ENCODE data around the gene TTC6. TPM values are rescaled to one million over a fixed set of nuclear protein-coding genes. Genes with fewer than 3 reads are reported as not detected.

Gene TTC6
- polyA plus RNA-seq, 1 donor from 2014 or later: not detected

DNA sequence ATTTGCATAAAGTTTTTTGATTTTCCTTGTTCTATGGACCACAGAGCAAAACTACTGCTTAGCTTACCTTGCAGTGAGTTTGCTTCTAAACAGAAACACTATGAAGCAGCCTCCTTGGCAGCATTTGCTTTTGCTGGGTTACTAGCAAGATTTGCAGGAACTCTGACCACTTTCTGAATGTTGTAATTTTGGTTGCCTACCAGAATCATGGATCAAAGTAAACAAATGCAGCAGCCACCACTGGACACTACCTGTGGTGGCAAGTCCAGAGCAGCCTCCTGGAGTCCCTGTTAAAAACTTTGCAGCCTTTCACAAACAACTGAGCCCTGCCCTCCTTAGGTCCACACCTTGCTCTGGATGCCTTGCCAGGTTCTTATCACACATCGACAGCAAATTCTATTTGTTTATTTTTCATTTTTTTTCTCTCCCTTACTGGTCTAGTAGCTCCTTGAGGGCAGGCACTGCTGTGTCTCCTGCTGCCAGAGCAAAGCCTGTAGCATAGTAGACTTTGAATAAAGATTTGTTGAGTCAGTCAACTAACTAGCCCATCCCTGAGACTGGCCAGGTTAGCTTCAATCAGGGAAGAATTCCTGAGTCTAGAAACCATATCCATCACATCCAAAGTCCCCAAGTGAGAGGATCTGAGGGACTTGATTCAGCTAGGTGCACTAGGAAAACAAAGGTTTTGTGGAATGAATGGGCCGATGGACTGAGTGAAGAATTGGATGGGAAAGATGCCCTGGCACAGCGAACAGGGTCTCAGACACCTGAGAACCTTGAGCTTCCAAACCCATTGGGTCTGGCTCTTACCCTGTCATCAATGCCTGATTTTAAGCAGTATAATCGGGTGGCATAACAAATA, 5.7 kb downstream of the TTC6 start:
- peaks cover 89% of the 10 kb centered on the region for H3K27me3 ChIP-seq (ENCODE audit: insufficient read depth, low read depth, low read length)
- no peaks in the 10 kb centered on the region for H3K79me2 ChIP-seq (replicated peaks; ENCODE audit: insufficient read depth, low read length)
- no peak overlapping the region for H3K27ac ChIP-seq (ENCODE audit: low read length)
- H3K9me3 ChIP-seq (ENCODE audit: low read length): peaks cover 2% of the 10 kb centered on the region
- H3K4me2 ChIP-seq (ENCODE audit: low read length): no peak overlapping the region
- no peaks in the 10 kb centered on the region for H3K36me3 ChIP-seq (ENCODE audit: insufficient read depth, low read length)
- H3K9me2 ChIP-seq (ENCODE audit: insufficient read depth, low read length): no peaks in the 10 kb centered on the region
- H3F3A ChIP-seq (ENCODE audit: insufficient read depth, low read length, poor library complexity, severe bottlenecking): no peaks in the 10 kb centered on the region
- H4K20me1 ChIP-seq (ENCODE audit: insufficient read depth): no peaks in the 10 kb centered on the region
- no peak overlapping the region for H3K4me3 ChIP-seq (ENCODE audit: low read length)
- no peak overlapping the region for H3K9ac ChIP-seq (ENCODE audit: low read length)
- no peak overlapping the region for H2AFZ ChIP-seq (ENCODE audit: low read depth, low read length)
- TF ChIP-seq EP300 (conservative IDR thresholded peaks at IDR 0.05; ENCODE audit: poor library complexity, severe bottlenecking) (no peak), SMC3 (conservative IDR thresholded peaks at IDR 0.05; ENCODE audit: poor library complexity) (no peak), TAF1 (IDR thresholded peaks at IDR 0.05; ENCODE audit: low read depth) (no peak), MXI1 (conservative IDR thresholded peaks at IDR 0.05; ENCODE audit: poor library complexity, severe bottlenecking) (no peak), RAD21 (conservative IDR thresholded peaks at IDR 0.05) (no peak), EZH2 (IDR thresholded peaks at IDR 0.05; ENCODE audit: borderline replicate concordance, insufficient read depth, low read length, poor library complexity, severe bottlenecking) (no peak), POLR2AphosphoS5 (IDR thresholded peaks at IDR 0.05) (no peak), REST (IDR thresholded peaks at IDR 0.05; ENCODE audit: borderline replicate concordance) (no peak)
- TF ChIP-seq, protein P1, sequence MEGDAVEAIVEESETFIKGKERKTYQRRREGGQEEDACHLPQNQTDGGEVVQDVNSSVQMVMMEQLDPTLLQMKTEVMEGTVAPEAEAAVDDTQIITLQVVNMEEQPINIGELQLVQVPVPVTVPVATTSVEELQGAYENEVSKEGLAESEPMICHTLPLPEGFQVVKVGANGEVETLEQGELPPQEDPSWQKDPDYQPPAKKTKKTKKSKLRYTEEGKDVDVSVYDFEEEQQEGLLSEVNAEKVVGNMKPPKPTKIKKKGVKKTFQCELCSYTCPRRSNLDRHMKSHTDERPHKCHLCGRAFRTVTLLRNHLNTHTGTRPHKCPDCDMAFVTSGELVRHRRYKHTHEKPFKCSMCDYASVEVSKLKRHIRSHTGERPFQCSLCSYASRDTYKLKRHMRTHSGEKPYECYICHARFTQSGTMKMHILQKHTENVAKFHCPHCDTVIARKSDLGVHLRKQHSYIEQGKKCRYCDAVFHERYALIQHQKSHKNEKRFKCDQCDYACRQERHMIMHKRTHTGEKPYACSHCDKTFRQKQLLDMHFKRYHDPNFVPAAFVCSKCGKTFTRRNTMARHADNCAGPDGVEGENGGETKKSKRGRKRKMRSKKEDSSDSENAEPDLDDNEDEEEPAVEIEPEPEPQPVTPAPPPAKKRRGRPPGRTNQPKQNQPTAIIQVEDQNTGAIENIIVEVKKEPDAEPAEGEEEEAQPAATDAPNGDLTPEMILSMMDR (IDR thresholded peaks at IDR 0.05; ENCODE audit: poor library complexity, severe bottlenecking): no peak

- Histone ChIP-seq H3K4me2 (ENCODE audit: low read length) (no peak overlapping the region), H3K36me3 (ENCODE audit: insufficient read depth, low read length) (no peaks in the 10 kb centered on the region), H3K4me3 (ENCODE audit: low read length) (no peak overlapping the region), H3K79me2 (replicated peaks; ENCODE audit: insufficient read depth, low read length) (no peaks in the 10 kb centered on the region), H4K20me1 (ENCODE audit: insufficient read depth) (no peaks in the 10 kb centered on the region), H2AFZ (ENCODE audit: low read depth, low read length) (no peak overlapping the region), H3K27me3 (ENCODE audit: insufficient read depth, low read depth, low read length) (peaks cover 81% of the 10 kb centered on the region), H3F3A (ENCODE audit: insufficient read depth, low read length, poor library complexity, severe bottlenecking) (no peaks in the 10 kb centered on the region), H3K9ac (ENCODE audit: low read length) (no peak overlapping the region), H3K27ac (ENCODE audit: low read length) (no peak overlapping the region), H3K9me3 (ENCODE audit: low read length) (peaks cover 2% of the 10 kb centered on the region), H3K9me2 (ENCODE audit: insufficient read depth, low read length) (no peaks in the 10 kb centered on the region)
- TF ChIP-seq SMC3 (conservative IDR thresholded peaks at IDR 0.05; ENCODE audit: poor library complexity) (no peak), MXI1 (conservative IDR thresholded peaks at IDR 0.05; ENCODE audit: poor library complexity, severe bottlenecking) (no peak), EZH2 (IDR thresholded peaks at IDR 0.05; ENCODE audit: borderline replicate concordance, insufficient read depth, low read length, poor library complexity, severe bottlenecking) (no peak)
These were observed 6.4 kb downstream of the TTC6 start for GRCh38 chr14:37601865-37602264.

Measured in neural cell (in vitro differentiated cells).